AG20443 (cell line): ENCODE measurements around the gene SGSM2.

Source experiments
- DNase-seq: peaks from one replicate; pipeline ENCODE4 v3.0.0; 2012; ENCODE audit warnings: low spot score, mixed read lengths

The SGSM2 gene

GRCh38 chr17:2386400-2387085 lies 49.2 kb downstream of the SGSM2 start:
- no peak for DNase-seq

DNA sequence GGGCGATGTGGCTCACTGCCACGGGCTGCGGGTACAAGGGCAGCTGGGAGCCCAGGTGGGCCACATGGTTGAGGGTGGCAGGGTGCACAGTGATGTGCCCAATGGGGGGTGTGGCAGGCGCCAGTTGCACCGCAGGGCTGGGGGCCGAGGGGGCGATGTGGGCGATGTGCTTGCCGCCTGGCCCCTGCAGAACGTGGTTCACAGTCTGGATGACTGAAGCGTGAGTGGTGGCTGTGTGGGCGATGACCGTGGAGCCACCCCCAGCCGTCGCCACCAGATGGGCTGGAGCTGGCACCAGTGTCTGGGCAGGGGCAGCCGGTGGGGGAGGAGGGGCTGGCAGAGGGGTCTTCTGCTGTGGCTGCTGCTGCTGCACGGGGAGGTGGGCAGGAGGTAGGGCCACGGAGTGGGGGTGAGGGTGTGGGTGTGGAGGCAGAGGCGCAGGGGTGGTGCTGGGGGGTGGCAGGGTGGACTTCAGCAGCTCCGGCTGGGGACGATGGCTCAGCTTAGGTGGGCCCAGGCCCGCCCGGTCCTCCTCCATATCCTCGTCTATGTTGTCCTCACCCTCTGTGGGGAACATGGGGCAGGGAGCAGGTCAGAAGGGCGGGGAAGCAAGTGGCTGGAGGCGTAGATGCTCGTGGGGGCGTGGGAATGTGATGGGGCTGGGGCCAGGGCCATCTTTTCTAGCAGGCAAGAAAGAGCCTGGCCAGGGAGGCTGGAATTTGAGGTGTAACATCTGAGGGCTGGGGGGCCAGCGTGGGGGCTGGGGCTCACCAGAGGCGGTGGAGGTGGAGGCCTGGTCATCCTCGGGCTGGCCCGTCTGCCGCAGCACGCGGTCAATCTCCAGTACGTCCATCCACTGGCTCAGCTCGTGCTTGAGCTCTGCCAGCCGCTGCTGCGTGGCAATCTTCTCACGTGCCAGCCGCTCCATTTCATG lies 50.1 kb downstream of the SGSM2 start:
- no peak for DNase-seq

GRCh38 chr17:2388020-2388682 lies 50.9 kb downstream of the SGSM2 start:
- no peak for DNase-seq

GRCh38 chr17:2388683-2389055 lies 51.4 kb downstream of the SGSM2 start:
- DNase-seq, result no peak

GRCh38 chr17:2390199-2390836 lies 53.0 kb downstream of the SGSM2 start:
- DNase-seq, result no peak

GRCh38 chr17:2391597-2392251 lies 54.4 kb downstream of the SGSM2 start:
- DNase-seq, result no peak

GRCh38 chr17:2392252-2393173 lies 55.2 kb downstream of the SGSM2 start:
- DNase-seq, result peak; percentile 94

GRCh38 chr17:2393174-2393953 lies 56.1 kb downstream of the SGSM2 start:
- peak; percentile 91 for DNase-seq

DNA sequence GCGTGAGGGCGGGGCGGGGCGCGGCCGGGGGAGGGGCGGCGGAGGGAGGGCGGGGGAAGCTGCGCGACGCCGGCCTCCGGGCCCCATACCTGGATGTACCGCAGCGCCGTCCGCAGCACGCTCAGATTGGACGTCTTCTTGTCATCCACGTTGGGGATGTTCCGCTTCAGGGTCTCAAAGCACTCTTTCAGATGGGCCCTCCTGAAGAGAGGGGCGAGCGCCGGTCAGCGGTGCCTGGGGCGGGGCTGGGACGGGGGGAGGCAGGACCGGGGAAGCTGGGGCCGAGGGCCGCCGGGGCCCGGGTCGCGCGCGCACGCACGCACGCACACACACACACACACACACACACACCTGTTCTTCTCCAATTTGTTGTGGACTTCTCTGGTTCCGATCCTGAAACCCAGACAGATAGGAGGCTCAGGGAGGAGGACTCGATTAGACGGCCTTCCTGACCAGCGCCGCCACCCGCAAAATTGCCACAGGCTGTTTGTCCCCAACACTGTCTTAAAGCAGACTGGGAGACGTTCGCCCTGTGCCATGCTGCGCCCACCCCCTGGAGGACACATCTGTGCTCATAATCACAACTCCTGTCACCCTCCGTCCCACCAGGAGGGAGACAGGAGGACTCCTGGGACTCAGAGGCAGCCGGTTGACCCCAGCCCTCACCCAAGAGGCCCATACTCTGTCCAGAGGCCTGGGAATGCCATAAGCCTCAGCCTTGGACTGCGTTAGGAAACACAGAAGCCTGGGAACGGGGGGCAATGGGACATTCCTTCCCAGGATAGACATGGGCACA lies 56.9 kb downstream of the SGSM2 start:
- no peak for DNase-seq

DNA sequence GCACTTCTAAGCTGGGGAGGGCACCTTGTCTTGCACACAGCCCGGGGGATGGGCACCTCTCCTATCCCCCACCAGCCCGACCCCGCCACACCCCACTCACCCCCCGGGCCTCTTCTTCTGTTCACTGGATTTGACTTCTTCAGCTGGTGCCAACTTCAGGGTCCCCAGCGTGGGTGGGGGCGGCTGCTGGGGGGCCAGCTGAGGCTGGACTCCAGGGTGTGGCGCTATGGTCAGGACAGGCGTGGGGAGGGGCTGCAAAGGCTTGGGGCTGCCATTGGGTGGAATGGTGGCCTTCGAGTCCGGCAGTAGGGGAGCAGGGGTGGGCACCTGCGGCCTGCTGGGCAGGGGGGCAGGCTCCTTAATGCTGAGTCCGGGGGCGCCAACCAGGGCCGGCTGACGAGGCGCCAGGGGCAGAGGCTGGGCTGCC lies 57.5 kb downstream of the SGSM2 start:
- DNase-seq, result no peak

- DNase-seq, result no peak
Observed at GRCh38 chr17:2395258-2396181, 58.2 kb downstream of the SGSM2 start.

GRCh38 chr17:2396192-2396567 lies 58.9 kb downstream of the SGSM2 start:
- no peak for DNase-seq

DNA sequence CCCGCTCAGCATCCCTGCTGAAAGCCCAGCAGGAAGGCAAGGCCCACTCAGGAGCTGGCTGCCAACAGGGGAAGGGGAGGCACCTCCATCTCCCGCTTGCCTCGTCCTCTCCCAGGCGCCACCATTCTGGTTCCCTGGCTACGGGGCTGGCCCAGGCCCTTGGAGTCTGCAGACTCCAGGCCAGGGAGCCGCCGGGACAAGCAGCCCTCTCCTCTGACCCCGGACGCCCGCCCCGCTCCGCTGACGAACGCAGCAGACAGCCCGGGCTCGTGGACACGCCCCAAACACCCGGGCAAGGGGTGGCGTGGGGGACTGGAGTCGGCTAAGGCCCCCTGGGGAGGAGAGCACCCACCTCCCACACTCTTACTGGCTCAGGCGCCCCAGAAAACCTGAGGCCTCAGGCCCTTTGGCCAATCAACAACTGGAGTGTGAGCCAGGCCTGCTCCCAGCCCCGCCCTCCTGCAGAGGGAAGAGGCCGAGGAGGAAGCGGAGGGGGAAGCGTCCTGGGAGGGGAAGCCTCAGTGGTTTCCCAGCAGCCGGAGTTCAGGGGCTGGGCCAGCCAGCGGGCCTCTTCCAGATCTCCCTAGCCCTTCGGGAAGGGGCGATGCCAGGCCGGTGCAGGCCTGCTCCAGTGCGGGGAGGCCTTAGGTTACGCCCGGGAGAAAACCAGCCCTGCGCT lies 59.4 kb downstream of the SGSM2 start:
- DNase-seq, result peak; percentile 64

DNA sequence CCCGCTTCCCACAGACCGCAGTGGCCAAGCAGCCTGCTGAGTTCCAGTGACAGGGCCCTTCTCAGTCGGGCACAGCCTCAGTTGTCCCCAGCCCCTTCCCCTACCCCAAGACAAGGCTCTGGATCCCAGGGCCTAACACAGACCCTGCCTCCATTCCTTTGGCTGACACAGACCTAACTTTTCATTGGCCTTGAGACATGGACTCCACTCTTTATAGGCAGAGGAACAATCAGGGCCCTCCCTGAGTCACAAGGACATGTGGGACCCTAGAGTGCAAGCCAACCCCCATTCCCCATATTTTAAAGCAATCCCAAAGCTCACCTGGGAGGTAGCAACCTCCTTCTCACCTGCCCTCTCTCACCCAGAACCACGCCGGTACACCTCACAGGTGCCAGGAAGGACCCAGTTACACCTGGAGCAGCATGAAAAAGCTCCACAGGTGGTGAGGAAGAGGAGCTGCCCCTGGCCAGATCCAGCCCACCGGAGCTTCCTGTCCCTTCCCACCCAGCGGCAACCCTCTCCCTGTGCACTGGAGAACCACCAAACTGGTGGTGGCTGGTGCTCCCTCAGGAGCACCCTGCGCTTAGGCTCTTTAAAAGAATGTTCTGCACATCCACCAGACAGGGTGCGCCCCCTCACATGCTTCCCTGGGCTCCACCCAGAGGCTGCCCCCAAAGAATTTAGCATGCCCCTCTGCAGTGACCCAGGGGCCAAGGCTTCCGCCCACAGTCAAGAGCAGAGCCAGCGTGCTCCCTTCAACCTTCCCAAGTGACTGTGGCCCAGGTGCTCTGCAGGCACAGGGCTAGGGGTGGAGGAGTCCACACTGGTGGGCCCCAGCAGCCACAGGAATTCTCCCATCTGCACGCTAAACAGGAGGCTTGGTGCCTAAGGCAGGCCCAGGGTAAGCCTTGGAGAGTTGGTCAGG lies 60.2 kb downstream of the SGSM2 start:
- no peak for DNase-seq

- DNase-seq, result no peak
Observed at GRCh38 chr17:2398182-2398581, 60.9 kb downstream of the SGSM2 start.
